GM19351 (cell line): ENCODE data around the gene TDRD9.

Experiments
- ATAC-seq: cut with Tn5 transposase; IDR thresholded peaks from one replicate; pipeline ENCODE4 v1.9.1; 2021; ENCODE audit warnings: mild to moderate bottlenecking, moderate library complexity; ENCODE audit not compliant: unreplicated experiment

The TDRD9 gene

DNA sequence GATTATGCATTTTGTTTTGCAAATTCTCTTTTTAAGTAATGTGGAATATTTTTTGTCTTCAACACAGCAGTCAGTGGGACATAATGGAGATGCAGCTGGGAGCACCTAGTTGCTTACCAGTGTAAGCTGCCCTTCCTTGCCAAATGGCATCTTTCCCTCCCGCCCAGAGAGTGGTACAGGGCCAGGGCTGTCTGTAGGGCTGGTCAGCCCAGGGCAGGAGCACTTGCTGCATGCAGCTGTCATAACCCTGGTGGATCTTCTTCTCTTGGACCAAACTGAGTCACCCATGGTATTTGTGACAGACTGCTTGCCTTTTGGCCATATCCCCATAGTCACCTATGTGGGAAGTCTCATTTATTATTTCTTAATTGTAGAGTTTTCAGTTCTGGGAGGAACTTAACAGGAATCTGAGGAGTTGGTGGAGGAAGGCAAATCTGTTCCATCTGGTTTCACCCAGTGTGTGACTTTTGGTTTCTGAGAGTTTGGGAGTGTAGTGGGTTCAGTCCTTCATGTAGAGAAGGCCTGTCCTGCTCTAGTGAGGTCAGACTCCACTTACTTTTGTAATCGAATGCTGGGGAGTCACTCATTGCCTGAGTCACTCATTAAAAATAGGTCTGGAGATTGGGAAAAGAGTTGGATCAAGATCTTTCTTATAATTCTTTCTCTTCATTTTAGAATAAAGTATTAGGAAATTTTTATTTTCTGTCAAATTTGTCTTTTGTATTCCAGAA is 95.2 kb downstream of the TDRD9 start:
- no peak for ATAC-seq

GRCh38 chr14:104025534-104025933 is 97.3 kb downstream of the TDRD9 start:
- no peak for ATAC-seq

DNA sequence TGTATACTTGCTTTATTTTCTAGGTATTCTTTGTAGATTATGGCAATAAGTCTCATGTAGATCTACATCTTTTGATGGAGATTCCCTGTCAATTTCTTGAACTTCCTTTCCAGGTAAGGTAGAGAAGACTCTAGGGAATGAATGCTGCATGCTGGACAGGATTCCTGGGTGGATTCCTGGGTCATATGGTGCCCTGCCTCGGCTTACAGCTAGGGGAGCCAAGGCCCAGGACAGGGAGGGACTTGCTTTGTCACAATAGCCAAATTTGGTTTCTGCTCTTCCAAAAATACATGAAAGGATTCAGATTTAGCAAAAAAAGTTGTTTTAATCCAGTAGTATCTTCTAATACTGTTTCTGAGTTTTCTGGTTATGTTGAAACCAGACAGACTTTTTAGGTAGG is 97.8 kb downstream of the TDRD9 start:
- no peak for ATAC-seq

GRCh38 chr14:104030958-104031357 is 102.7 kb downstream of the TDRD9 start:
- ATAC-seq, result no peak

DNA sequence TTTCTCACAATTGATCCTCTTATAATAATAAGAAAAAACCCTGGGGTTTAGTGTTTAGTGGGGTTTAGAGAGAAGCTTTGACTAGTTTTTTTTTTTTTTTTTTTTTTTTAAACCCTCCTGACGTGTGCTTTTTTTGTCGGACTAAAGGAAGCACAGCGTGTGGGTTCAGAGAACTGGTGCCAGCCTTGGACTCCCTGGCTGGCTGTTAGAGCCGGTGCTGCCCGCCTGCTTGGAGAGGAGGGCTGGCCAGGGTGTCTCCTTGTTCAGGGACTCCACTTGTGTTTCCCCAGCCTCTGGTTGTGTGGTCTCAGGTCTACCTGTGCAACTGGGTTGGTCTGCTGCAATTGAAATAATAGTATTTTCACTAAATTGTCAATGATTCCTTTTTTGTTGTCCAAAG is 103.1 kb downstream of the TDRD9 start:
- no peak for ATAC-seq

GRCh38 chr14:104034976-104035699 is 106.9 kb downstream of the TDRD9 start:
- no peak for ATAC-seq

DNA sequence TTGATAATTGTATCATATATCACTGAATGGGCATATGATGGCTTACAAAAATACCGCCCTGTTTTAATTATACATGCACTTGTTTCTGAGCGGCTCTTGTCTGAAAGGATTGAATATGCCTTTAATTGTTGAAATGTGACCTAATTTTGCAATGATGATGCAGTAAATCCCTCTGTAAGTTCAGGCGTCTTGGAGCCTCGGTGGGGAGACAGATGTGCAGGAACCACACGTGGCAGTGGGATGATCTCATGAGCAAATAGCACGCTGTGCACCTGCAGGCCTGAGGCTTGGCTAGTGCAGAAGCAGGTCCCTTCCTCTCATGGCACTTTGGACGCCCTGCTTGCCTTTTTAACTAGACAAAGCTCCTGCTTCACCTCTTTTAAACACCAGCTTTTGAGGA is 108.0 kb downstream of the TDRD9 start:
- ATAC-seq, result no peak

GRCh38 chr14:104037074-104037473 is 108.8 kb downstream of the TDRD9 start:
- no peak for ATAC-seq

DNA sequence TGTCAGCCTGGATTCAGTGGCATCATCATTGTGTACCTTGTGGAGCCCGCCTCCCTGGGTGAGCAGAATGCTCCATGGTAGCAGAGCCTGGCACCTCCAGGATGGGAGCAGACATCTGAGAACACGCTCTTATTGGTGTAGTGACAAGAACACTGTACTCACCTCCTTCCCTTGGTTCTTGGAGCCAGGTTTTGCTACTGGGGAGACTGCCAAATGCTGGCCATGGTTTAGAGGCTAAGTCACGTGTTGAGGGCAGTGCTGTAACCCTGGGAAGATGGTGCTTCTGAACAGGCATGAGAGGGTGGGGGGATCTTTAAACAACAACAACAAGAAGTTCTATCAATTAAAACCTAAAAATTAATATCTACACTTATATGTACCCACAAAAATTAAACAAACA is 109.6 kb downstream of the TDRD9 start:
- no peak for ATAC-seq

DNA sequence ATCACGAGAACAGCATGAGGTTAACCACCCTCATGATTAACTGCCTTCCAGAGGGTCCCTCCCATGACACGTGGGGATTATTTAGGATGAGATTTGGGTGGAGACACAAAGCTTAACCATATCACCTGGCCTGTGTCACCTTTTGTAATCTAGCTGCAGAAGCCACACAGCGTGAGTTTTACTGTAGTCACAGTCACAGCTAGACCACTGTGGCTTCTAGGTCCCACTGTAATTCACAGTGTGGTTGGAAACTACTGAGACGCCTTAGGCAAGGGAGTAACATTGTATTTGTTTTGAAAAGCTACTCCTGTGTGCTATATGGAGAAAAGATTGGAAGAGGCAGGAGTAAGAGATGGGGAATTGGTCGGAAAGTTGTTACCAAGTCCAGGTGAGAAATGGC is 111.0 kb downstream of the TDRD9 start:
- no peak for ATAC-seq

- no peak for ATAC-seq
Measured at GRCh38 chr14:104040539-104040938, 112.3 kb downstream of the TDRD9 start.

DNA sequence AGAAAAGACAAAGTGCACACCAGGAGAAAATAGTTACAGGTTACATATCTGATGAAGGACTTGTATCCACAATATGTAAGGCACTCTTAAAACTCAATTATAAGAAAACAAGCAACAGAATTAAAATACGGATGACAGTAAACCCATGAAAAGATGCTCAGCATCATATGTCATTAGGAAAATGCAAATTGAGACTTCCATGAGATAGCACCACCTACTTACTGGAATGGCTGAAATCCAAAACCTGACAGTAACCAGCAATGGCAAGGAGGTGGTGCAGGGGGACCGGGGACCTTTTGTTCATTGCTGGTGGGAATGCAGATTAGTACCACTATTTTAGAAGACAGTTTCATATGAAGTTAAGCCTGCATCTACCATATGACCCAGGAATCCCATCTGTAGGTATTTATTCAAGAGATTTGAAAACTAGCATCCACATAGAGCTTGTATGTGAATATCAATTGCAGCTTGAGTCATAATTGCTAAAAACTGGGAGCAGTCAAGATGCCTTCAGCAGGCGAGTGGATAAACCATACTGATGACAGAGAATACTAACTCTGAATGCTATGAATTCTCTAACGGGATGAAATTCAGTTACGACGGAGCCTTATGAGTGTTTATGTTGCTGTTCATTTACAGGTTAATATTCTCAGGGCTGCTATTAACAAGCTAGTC is 113.3 kb downstream of the TDRD9 start:
- no peak for ATAC-seq

DNA sequence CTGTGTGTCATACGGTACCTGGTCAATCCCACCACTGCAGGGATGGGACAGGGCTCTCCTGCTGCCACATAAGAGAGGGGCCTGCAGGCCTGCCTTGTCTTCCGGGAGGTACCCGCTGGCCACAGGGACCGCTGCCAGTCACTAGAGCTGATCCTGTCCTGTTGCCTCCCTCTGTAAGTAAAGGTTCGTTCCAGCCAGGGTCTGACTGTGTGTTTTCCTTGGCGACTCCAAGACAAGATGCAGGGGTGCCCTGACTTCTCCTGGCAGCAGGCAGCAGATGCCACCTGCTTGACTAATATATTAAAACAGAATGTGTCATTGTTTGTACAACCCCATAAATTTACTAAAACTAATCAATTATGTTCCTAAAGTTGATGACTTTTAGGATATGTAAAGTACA is 115.8 kb downstream of the TDRD9 start:
- ATAC-seq, result no peak

- no peak for ATAC-seq
Measured at GRCh38 chr14:104047761-104048160, 119.5 kb downstream of the TDRD9 start.

DNA sequence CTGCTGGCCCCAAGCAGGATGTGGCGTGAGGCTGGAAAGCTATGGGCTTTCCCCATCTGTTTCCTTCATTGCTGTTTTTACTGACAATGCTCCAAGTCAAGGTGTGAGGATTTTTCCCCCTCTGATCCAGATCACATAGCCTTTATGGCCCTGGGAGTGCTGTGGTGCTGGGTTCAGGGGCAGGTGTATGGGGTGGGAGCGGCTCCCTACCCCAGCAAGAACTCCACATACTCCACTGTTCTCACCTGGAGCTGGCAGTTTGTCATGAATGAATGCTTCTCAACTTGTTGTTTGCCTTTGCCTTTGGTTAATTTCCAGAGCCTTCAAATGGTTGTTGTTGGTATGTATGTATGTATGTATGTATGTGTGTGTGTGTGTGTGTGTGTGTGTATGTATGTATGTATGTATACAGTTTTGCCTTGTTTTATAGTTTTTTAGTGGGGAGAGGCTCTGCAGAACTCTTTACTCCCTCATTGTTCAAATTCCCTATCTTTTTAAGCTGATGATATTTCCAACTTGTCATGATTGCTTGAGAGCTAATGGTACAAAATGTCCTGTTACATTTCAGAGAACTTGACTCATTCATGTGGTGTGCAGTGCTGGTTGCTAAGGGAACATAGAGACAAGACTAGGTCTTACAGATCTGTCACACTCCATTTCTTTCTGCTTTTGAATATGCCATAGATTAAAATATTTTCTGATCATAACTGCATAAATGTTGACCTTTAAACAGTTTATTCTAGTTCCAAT is 120.7 kb downstream of the TDRD9 start:
- ATAC-seq, result no peak

DNA sequence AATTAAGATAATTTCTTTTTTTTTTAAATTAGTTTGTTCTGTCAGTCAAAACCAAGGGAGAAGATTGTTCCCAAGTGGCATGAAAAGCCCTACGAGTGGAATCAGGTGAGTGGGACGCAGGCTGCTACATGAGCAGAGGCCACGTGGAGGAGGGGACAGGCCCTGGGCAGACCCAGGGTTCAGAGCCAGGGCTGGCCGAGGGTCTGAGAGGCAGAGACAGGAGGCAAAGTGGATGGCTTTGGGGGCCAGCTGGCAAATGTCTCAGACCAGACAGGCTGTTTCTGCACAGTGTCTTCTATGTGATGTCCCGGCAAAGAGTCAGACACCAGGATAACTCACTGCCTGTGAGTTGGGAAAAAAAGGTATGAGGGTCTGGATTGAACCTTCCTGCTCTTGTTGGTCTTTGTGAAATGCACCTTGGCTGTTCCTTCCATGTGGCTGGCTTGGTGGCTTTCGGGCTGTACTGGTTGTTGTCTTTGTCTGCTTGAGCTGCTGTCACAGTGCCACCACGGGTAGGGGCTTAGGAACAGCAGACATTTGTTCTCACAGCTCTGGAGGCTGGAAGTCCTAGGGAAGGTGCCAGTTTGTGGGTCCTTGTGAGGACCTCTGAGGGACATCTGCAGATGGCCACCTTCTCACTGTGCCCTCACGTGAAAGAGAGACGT is 121.5 kb downstream of the TDRD9 start:
- ATAC-seq, result no peak

GRCh38 chr14:104051092-104051813 is 123.0 kb downstream of the TDRD9 start:
- ATAC-seq, result no peak

- no peak for ATAC-seq
Measured at GRCh38 chr14:104054222-104054905, 126.1 kb downstream of the TDRD9 start.

- no peak for ATAC-seq
Measured at GRCh38 chr14:104062281-104062680, 134.0 kb downstream of the TDRD9 start.

- ATAC-seq, result no peak
Measured at GRCh38 chr14:104064003-104064402, 135.7 kb downstream of the TDRD9 start.
